Parathyroid adenoma (tissue), 2 donors: ENCODE results near the gene RPS6KA5.

Experiments used
- H2AFZ ChIP-seq: fragments of 300-600 bp; sonication (generic); one replicate; pipeline ENCODE4 v1.7.0; 2017; ENCODE audit warnings: antibody characterized with exemption, mild to moderate bottlenecking
- H3K27ac ChIP-seq: fragments of 300-600 bp; sonication (generic); one replicate; pipeline ENCODE4 v1.7.0; 2017
- H3K27me3 ChIP-seq: fragments of 300-600 bp; sonication (generic); one replicate; pipeline ENCODE4 v1.7.0; 2017; ENCODE audit warnings: low read length; ENCODE audit not compliant: control insufficient read depth, insufficient read depth
- H3K36me3 ChIP-seq: fragments of 300-600 bp; sonication (generic); one replicate; pipeline ENCODE4 v1.7.0; 2017; ENCODE audit warnings: low read length; ENCODE audit not compliant: control insufficient read depth, insufficient read depth
- H3K4me1 ChIP-seq: fragments of 300-600 bp; sonication (generic); one replicate; pipeline ENCODE4 v1.7.0; 2017; ENCODE audit warnings: control low read depth
- H3K4me2 ChIP-seq: fragments of 300-600 bp; sonication (generic); one replicate; pipeline ENCODE4 v1.7.0; 2017; ENCODE audit warnings: low read length
- H3K4me3 ChIP-seq: fragments of 300-600 bp; sonication (generic); one replicate; pipeline ENCODE4 v1.7.0; 2017; ENCODE audit warnings: low read depth, low read length
- H3K79me2 ChIP-seq: fragments of 300-600 bp; sonication (generic); one replicate; pipeline ENCODE4 v1.7.0; 2017; ENCODE audit warnings: control low read depth
- H3K9ac ChIP-seq: fragments of 300-600 bp; sonication (generic); one replicate; pipeline ENCODE4 v1.7.0; 2017; ENCODE audit warnings: mild to moderate bottlenecking
- H3K9me3 ChIP-seq: fragments of 300-600 bp; sonication (generic); one replicate; pipeline ENCODE4 v1.7.0; 2017; ENCODE audit warnings: low read length; ENCODE audit not compliant: control insufficient read depth
- TF ChIP-seq, protein P1 (sequence below): fragments of 300-600 bp; sonication (generic); IDR thresholded peaks from one replicate; pipeline ENCODE4 v1.7.0; 2017; ENCODE audit warnings: antibody characterized with exemption, mild to moderate bottlenecking
- donor health status: primary hyperparathyroidism.

RPS6KA5 gene

DNA sequence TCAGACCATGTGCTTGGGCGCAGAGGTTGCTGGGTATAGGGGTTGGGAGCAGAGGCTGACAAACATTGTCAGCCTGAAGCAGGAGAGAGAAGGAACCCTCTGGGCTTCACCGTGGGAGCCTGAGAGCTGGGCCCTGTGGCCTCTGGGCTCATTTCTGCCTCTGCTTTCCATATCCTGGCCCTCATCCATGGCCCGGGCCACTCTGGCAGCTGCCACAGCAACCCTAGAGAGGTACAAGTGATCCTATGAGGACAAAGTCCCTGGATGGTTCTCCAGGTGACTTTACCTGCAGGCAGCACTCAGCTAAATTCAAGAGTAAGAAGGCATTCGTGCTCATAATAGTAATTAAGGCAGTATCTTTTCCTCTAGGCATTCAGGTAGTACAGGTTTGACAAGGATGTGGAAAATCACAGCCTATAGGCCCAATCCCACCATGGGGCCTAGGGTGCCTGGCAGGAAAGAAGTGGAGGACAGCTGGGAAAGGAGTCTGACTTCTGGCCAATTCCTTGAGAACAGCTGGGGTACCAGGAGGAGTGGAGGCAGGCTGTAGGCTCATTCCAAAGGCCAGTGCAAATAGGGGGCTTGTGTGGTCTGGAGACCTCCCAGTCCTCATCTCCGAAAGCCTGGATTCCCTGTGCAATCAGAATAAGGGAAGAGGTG lies 240.6 kb downstream of the RPS6KA5 start:
- Histone ChIP-seq H3K4me1 (peaks cover 10% of the 10 kb centered on the region), H3K9ac (no peak overlapping the region), H3K79me2 (peaks cover 7% of the 10 kb centered on the region), H3K27me3 (no peaks in the 10 kb centered on the region), H3K27ac (no peak overlapping the region), H3K9me3 (no peaks in the 10 kb centered on the region), H2AFZ (no peak overlapping the region), H3K4me3 (no peak overlapping the region), H3K4me2 (no peak overlapping the region), H3K36me3 (no peaks in the 10 kb centered on the region)
- TF ChIP-seq, protein P1, sequence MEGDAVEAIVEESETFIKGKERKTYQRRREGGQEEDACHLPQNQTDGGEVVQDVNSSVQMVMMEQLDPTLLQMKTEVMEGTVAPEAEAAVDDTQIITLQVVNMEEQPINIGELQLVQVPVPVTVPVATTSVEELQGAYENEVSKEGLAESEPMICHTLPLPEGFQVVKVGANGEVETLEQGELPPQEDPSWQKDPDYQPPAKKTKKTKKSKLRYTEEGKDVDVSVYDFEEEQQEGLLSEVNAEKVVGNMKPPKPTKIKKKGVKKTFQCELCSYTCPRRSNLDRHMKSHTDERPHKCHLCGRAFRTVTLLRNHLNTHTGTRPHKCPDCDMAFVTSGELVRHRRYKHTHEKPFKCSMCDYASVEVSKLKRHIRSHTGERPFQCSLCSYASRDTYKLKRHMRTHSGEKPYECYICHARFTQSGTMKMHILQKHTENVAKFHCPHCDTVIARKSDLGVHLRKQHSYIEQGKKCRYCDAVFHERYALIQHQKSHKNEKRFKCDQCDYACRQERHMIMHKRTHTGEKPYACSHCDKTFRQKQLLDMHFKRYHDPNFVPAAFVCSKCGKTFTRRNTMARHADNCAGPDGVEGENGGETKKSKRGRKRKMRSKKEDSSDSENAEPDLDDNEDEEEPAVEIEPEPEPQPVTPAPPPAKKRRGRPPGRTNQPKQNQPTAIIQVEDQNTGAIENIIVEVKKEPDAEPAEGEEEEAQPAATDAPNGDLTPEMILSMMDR: no peak

DNA sequence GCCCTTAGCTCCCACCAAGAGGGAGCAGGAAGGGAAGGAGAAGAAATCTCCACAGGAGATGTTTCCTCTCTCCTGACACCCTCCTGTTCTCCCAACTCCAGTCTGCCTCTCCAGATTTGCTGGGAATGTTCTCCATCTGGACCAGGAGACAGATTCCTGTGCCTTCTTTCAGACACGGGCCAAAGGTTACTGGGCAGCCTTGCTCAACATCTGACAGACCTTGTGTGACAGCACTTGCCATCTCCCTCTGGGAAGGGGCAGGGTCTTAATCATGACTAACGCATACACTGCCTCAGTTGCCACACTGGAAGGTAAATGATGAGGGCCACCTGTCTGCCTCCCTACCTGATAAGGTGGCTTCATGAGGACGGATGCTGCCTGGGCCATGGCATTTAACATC lies 241.7 kb downstream of the RPS6KA5 start:
- Histone ChIP-seq H3K9ac (no peak overlapping the region), H3K27ac (no peak overlapping the region), H3K4me3 (no peak overlapping the region), H3K4me2 (no peak overlapping the region), H3K9me3 (no peaks in the 10 kb centered on the region), H3K27me3 (no peaks in the 10 kb centered on the region), H3K79me2 (peaks cover 8% of the 10 kb centered on the region), H2AFZ (no peak overlapping the region), H3K36me3 (no peaks in the 10 kb centered on the region), H3K4me1 (peaks cover 19% of the 10 kb centered on the region)
- TF ChIP-seq, protein P1: no peak

DNA sequence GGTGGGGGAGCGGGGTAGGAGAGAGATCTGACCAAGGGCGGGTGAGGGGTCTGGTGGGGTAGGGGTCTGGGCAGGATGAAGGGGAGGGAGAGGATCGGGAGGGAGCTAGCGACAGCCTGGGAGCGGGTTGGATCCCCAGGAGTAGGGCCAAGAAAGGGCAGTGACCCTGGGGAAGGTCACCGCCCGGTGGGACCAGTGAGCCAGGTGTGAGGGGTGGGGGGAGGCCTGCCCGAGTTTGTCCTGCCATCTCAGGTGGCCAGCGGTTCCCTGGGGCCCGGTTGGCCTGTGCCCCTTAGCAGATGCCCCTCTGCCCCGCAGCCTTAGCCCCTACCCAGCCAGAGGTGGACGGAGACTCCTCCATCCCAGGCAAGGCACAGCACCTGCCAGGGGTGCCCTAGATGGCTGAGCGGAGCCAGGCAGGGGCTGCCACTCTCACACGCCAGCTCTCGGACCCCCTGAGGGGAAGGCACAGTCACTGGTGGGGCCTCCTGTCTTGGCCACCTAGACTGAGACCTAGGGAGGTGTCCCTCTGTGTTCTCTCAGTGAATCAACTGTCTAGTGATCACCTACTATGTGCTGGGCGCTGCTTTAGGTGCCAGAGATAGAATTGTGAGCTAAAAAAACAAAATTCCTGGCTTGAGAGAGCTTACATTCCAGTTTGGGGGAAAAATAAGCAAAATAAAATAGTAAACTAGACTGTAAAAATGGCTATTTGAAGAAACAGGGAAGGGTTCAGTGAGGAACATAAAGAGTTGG lies 243.6 kb downstream of the RPS6KA5 start:
- H3K9ac ChIP-seq: no peak overlapping the region
- H3K27ac ChIP-seq: no peak overlapping the region
- TF ChIP-seq, protein P1: no peak
- no peaks in the 10 kb centered on the region for H3K27me3 ChIP-seq
- H3K4me1 ChIP-seq: peaks cover 23% of the 10 kb centered on the region
- H3K9me3 ChIP-seq: no peaks in the 10 kb centered on the region
- peak overlapping the region; percentile 31 for H3K4me2 ChIP-seq
- H3K36me3 ChIP-seq: no peaks in the 10 kb centered on the region
- peak overlapping the region; percentile 86 for H2AFZ ChIP-seq
- H3K79me2 ChIP-seq: peaks cover 14% of the 10 kb centered on the region
- no peak overlapping the region for H3K4me3 ChIP-seq

DNA sequence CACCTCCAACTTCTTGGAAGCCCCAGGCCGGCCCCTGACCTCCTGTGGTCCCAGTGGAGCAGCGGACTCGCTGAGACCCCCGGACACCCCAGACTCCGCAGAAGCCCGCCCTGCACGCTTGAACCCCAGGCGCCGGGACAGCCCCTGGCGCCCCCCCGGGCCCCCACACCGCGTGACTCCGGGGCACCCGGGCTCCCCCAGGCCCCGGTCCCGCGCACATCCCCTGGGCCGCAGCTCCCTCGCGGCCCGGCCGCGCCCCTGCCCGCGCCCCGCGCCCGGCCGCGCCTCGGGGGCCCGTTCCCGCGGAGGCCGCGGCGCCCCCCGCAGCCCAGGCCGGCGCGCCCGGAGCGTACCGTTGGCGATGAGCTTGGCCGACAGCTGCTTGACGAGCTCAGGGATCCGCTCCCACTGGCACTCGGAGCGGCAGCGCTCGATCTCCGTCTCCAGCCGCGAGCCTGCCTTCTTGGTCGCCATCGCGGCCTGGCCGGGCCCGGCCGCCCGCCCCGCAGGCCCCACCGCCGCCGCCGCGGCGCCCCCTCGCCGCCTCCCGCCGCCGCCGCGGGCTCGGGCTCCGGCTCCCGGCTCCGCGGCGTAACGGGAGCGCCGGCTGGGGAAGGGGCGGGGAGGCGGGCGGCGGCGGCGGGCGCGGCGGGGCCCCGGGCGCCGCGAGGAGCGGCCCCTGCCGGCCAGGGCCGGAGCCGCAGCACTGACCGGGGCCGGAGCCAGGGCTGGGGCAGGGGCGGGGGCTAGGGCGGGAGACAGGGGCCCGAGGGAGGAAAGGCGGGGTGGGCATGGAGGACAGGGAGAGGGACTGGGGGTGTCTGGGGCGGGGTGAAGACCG lies 244.4 kb downstream of the RPS6KA5 start, which contains the start of gene TTC7B:
TSS of gene TTC7B (minus strand) at position 609 of the 841 bp plus-strand sequence. CDS start at position 474, 135 bp downstream.
- H3K4me3 ChIP-seq: peak within 1 kb of the TSS; percentile 75
- no peaks in the 10 kb centered on the region for H3K27me3 ChIP-seq
- H3K36me3 ChIP-seq: no peaks in the 10 kb centered on the region
- TF ChIP-seq, protein P1: no peak
- H3K9me3 ChIP-seq: no peaks in the 10 kb centered on the region
- H3K27ac ChIP-seq: no peak within 1 kb of the TSS
- peaks cover 15% of the 10 kb centered on the region for H3K79me2 ChIP-seq
- peak within 1 kb of the TSS; percentile 86 for H2AFZ ChIP-seq
- peaks cover 23% of the 10 kb centered on the region for H3K4me1 ChIP-seq
- H3K4me2 ChIP-seq: peak within 1 kb of the TSS; percentile 96
- H3K9ac ChIP-seq: peak within 1 kb of the TSS; percentile 8
